RWPE1 (cell line): Measurements from ENCODE around the gene IQGAP1.
A peak's percentile ranks its signal among the peaks of the same experiment; 100 is the strongest.

Experiments used
- CTCF ChIA-PET: fragments of 350-600 bp; sonication (Branson Sonifier 250); formaldehyde crosslinking; extraction: SDS; loops from one replicate; lab custom pipeline; 2021; lab: Yijun Ruan, JAX
- POLR2A ChIA-PET: fragments of 400-600 bp; formaldehyde crosslinking; extraction: SDS; loops from one replicate; lab custom pipeline; 2020; ENCODE audit warnings: antibody characterized with exemption; ENCODE audit not compliant: low non-redundant PET; lab: Yijun Ruan, JAX
- DNase-seq: peaks from one replicate; pipeline ENCODE4 v3.0.0; 2012; ENCODE audit warnings: low spot score
- H3K27ac ChIP-seq: fragments of 450-650 bp; 2 replicates; pipeline ENCODE4 v1.5.1; 2017
- TF ChIP-seq, protein P1 (sequence below): fragments of 450-650 bp; conservative IDR thresholded peaks from 2 replicates; pipeline ENCODE4 v1.5.1; 2017; ENCODE audit warnings: low read depth, mild to moderate bottlenecking

Gene IQGAP1

DNA sequence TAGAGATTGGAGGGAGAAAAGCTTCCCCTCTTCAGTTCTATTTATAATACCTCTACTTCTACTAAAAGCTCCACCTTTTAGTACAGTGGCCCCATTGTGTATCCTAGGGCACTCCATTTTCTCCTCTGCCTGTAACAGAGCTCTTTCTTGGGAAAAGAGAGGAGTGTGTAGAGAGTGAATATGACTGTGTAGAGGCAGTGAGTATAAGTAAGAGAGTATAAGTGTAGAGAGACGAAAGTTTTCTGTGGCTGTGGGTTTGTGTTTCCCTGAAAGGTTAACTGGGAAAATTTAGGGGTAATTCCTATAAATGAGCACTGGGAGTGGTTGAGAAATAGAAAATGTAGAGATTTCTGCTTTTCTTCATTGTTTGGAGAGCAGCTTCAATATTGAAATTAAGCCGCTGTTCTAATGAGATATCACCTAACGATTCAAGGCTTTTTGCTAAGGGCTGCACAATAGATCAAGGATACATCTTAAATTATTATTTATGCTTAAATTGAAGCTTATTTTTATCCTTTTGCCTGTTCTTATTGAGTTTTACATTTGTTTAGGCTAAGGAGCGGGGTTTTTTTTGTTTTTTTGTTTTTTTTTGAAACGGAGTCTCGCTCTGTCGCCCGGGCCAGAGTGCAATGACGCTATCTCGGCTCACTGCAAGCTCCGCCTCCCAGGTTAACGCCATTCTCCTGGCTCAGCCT is 6.9 kb downstream of the IQGAP1 start:
- H3K27ac ChIP-seq = peak overlapping the region; percentile 63
- TF ChIP-seq, protein P1, sequence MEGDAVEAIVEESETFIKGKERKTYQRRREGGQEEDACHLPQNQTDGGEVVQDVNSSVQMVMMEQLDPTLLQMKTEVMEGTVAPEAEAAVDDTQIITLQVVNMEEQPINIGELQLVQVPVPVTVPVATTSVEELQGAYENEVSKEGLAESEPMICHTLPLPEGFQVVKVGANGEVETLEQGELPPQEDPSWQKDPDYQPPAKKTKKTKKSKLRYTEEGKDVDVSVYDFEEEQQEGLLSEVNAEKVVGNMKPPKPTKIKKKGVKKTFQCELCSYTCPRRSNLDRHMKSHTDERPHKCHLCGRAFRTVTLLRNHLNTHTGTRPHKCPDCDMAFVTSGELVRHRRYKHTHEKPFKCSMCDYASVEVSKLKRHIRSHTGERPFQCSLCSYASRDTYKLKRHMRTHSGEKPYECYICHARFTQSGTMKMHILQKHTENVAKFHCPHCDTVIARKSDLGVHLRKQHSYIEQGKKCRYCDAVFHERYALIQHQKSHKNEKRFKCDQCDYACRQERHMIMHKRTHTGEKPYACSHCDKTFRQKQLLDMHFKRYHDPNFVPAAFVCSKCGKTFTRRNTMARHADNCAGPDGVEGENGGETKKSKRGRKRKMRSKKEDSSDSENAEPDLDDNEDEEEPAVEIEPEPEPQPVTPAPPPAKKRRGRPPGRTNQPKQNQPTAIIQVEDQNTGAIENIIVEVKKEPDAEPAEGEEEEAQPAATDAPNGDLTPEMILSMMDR = no peak
- CTCF ChIA-PET = interaction anchor here (0.6 kb wide), 1 partner anchor 56 kb away, joined by 4 read pairs; no protein-coding TSS in a partner anchor
- POLR2A ChIA-PET = no interaction called here
- DNase-seq = no peak

DNA sequence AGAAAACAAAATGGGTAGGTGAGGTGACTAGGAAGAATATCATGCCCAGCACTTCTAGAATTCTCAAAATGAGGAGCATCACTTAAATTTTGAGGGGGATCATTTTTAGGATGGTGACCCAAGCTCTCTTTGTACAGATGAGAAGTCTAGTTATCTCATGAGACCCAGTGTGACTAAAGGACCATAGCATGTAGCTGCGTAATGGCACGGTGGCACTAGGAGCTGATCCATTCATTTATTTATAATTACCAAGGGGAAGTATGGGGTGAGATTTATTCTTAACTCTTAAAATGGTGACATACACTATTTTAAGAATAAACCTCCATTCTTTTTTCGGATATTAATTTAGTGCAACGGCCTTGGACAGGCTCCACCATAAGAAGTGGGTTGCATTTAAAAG is 8.3 kb downstream of the IQGAP1 start:
- CTCF ChIA-PET = interaction anchor here (0.6 to 1.0 kb wide), 3 partner anchors 18 to 135 kb away, joined by 3 to 7 read pairs (median 3); no protein-coding TSS in a partner anchor
- no peak for DNase-seq
- POLR2A ChIA-PET = no interaction called here
- no peak overlapping the region for H3K27ac ChIP-seq
- TF ChIP-seq, protein P1 = no peak

DNA sequence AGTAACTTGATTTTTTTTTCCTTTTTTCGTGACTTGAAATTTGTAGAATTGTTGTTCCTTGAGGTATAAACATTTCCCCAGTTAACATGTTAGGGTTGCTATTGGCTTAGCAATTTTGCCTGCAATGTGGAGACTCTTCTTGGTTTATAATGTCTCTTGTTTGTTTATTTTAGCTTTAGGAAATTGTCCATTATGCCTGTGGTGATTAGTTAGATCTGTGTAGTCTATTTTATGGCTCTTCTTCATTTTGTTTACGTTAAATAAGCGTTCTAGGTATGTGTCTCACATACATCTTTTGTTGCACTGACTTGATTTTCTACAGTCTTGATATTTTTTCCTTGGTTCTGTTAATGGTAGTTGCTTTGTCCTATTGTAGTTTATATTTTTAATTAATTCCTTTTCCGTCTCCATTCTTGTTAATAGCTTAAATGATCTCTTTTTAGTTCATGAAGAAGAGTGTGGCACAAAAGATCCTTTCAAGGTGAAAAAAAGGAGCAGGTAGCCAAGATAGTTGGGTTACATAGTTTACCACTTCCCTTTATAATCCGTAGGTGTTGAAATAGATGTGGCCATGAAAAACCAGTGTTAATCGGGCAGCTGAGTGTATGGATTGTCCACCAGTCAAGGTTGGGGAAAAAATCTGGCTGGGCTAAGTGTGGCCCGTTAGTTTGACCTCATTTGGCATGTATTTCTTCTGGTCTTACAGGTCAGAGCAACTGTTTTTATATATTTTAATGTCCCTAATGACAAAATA is 12.1 kb downstream of the IQGAP1 start:
- ChIA-PET POLR2A (no interaction called here), CTCF (interaction anchor here (0.6 kb wide), 1 partner anchor 64 kb away, joined by 6 read pairs; no protein-coding TSS in a partner anchor)
- TF ChIP-seq, protein P1 = no peak
- peak overlapping the region; percentile 36 for H3K27ac ChIP-seq
- DNase-seq = peak; percentile 22

DNA sequence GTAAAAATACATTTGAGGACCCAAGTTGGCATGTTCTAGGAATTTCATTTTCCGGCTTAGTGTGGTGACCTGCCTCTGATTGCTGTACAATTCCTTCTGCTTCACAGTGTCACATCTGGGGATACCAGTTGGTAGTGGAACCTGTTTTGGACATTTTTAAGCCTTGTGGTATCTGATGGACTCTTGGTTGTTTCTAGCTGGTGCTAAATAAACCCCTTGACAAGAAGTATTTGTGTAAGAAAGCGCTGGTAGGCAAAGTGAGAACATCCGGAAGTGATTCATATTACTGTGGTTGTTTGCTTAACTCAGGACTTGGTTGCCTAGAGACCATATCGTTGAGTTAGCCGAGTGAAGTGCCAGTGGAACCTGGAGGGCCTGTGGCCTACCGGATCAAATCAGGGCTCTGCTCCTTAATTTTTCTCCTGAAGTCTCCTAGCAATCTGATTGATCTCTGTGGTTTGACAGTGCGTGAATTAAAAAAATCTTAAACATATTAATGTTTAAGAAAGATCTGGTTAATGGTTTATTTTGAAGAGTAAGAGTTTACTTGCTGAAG is 12.8 kb downstream of the IQGAP1 start:
- ChIA-PET CTCF (interaction anchor here (0.6 kb wide), 1 partner anchor 65 kb away, joined by 6 read pairs; no protein-coding TSS in a partner anchor), POLR2A (no interaction called here)
- TF ChIP-seq, protein P1 = no peak
- H3K27ac ChIP-seq = peak overlapping the region; percentile 36
- DNase-seq = peak; percentile 88

DNA sequence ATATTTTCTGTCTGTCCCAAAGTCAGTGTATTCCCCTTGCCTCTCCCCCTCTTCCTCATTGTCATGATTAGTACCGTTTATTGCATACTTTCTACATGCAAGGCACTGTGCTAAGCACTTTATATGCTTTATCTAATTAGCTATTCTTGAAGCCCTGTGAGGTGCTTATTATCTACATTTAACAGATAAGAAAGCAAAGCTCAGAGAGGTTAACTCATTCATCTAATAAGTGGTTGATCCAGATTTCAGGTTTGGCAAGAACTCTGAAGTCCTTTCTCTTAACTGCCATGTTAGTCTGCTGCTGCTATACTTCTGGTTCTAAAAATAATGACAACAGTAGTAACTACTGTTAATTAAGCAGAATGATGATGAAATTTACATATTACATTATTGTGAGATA is 13.5 kb downstream of the IQGAP1 start:
- POLR2A ChIA-PET = no interaction called here
- CTCF ChIA-PET = no interaction called here
- TF ChIP-seq, protein P1 = no peak
- no peak for DNase-seq
- H3K27ac ChIP-seq = no peak overlapping the region

DNA sequence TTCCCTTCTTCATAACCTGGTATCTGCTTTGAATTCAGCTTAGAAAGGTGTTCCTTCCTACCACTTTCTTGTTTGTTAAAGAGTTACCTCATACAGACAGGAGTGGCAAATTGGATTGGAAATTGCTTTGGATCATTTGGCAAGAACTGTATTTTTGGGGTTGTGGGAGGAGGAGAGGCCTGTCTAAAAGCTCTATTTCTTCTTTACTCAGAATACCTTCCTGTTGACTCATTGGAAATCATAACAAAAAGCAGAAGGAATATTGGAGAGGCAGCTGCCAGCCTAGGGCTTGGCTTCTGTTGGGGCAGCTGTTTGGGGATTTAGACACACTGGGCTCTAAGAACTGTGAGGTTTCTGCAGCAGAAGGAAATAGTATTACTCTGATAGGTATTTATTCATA is 14.2 kb downstream of the IQGAP1 start:
- CTCF ChIA-PET = interaction anchor here (0.6 to 1.0 kb wide), 2 partner anchors 79 to 109 kb away, joined by 3 to 4 read pairs; no protein-coding TSS in a partner anchor
- H3K27ac ChIP-seq = no peak overlapping the region
- peak; percentile 74 for DNase-seq
- TF ChIP-seq, protein P1 = no peak
- POLR2A ChIA-PET = no interaction called here
